Femur (tissue), 1 donor: ENCODE measurements around the gene MIA.
"Not testable (repeated sequence)": the region's sequence is repeated elsewhere in the genome, so short reads cannot be mapped to it uniquely, and the experiment has no call there.

Experiments
- DNase-seq: peaks from one replicate; pipeline ENCODE4 v3.0.0-alpha.2; 2017

The MIA gene

GRCh38 chr19:40781140-40781539 is 5.8 kb downstream of the MIA start:
- no peak for DNase-seq

- DNase-seq, result no peak
These were observed 8.4 kb downstream of the MIA start for GRCh38 chr19:40783711-40784110.

GRCh38 chr19:40784146-40784545 is 8.8 kb downstream of the MIA start:
- not testable (repeated sequence) for DNase-seq

- no peak for DNase-seq
These were observed 10.2 kb downstream of the MIA start for GRCh38 chr19:40785526-40785925.

- no peak for DNase-seq
These were observed 11.0 kb downstream of the MIA start for GRCh38 chr19:40786060-40787037.

GRCh38 chr19:40791349-40791748 is 16.0 kb downstream of the MIA start:
- DNase-seq, result no peak

- DNase-seq, result no peak
These were observed 16.7 kb downstream of the MIA start for GRCh38 chr19:40791996-40792395.

- DNase-seq, result no peak
These were observed 22.0 kb downstream of the MIA start for GRCh38 chr19:40797166-40797962.

- DNase-seq, result peak; percentile 71
These were observed 22.8 kb downstream of the MIA start for GRCh38 chr19:40797963-40798682.

- peak; percentile 100 for DNase-seq
These were observed 23.6 kb downstream of the MIA start, which contains the start of gene EGLN2 for GRCh38 chr19:40798683-40799557. TSS of gene EGLN2 (plus strand) at chr19:40799191. CDS start at chr19:40800573, 1,382 bp downstream.

- DNase-seq, result peak; percentile 69
These were observed 24.4 kb downstream of the MIA start for GRCh38 chr19:40799558-40800338.

GRCh38 chr19:40800339-40800996 is 25.1 kb downstream of the MIA start:
- DNase-seq, result no peak

- DNase-seq, result no peak
These were observed 25.7 kb downstream of the MIA start for GRCh38 chr19:40800997-40801377.

GRCh38 chr19:40801426-40802299 is 26.3 kb downstream of the MIA start:
- DNase-seq, result no peak

GRCh38 chr19:40802300-40803169 is 27.2 kb downstream of the MIA start:
- no peak for DNase-seq

GRCh38 chr19:40803170-40803856 is 28.0 kb downstream of the MIA start:
- no peak for DNase-seq

GRCh38 chr19:40803857-40804782 is 28.8 kb downstream of the MIA start:
- no peak for DNase-seq
